ENCODE data around the gene C2CD4D. TPM values are rescaled to one million over a fixed set of nuclear protein-coding genes. Genes with fewer than 3 reads are reported as not detected.

Gene C2CD4D
- total RNA-seq, 1 experiment from 2014 or later = 0.23 TPM

DNA sequence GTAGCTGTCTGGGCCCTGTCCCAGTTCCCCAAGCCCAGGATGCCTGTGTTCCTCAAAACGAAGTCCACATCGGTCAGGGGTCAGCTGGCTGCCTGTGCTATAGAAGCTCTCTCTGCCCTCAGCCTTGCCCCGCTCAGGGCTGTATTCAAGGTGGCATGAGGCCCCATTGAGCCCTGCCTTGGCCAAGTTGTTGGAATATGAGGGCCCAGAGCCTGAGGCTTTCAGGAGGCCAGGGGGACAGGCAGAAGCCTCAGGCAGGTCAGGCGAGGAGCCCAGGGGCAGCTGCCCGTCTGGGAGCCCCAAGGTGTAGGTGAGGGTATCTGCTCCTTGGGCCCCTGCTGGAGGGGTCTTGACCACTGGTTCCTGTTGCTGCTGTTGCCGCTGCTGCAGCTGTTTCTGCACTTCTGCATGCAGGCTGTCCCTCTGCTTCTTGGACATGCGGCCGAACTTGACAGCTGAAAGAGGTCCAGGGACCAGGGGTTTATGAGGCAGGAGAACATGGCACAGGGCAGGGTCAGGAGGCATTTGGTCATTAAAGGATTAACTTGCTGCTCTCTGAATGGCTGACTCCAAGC, 24.6 kb downstream of the C2CD4D start:
- Histone ChIP-seq H3K4me3 (ENCODE audit: low read depth, low read length) (no peak overlapping the region), H3K36me3 (ENCODE audit: control insufficient read depth, insufficient read depth, low read length) (no peaks in the 10 kb centered on the region), H3K4me1 (no peaks in the 10 kb centered on the region), H3K27me3 (replicated peaks; ENCODE audit: control insufficient read depth, insufficient read depth, low read length) (no peaks in the 10 kb centered on the region; the same call in 1 of the 2 replicates), H3K9me3 (no peaks in the 10 kb centered on the region)
- BruUV-seq (replicated peaks) = no TSS peak
- Mint-ChIP-seq H3K36me3 (ENCODE audit: insufficient read depth, unreplicated experiment) (no peaks in the 10 kb centered on the region), H3K9me3 (ENCODE audit: unreplicated experiment) (no peaks in the 10 kb centered on the region), H3K27ac (ENCODE audit: unreplicated experiment) (no peak overlapping the region), H3K4me1 (ENCODE audit: low read depth, unreplicated experiment) (peaks cover 3% of the 10 kb centered on the region), H3K27me3 (ENCODE audit: insufficient read depth, unreplicated experiment) (peaks cover 5% of the 10 kb centered on the region), H3K4me3 (ENCODE audit: unreplicated experiment) (no peak overlapping the region)
- CTCF ChIA-PET = interaction anchor here (0.9 kb wide), 1 partner anchor 22 kb away, joined by 3 read pairs; no protein-coding TSS in a partner anchor
- no peak for DNase-seq
- POLR2A ChIA-PET = no interaction called here
- intact Hi-C loops (cut with micrococcal nuclease; ENCODE audit: unreplicated experiment) = no loop called here
- TF ChIP-seq, protein P1, sequence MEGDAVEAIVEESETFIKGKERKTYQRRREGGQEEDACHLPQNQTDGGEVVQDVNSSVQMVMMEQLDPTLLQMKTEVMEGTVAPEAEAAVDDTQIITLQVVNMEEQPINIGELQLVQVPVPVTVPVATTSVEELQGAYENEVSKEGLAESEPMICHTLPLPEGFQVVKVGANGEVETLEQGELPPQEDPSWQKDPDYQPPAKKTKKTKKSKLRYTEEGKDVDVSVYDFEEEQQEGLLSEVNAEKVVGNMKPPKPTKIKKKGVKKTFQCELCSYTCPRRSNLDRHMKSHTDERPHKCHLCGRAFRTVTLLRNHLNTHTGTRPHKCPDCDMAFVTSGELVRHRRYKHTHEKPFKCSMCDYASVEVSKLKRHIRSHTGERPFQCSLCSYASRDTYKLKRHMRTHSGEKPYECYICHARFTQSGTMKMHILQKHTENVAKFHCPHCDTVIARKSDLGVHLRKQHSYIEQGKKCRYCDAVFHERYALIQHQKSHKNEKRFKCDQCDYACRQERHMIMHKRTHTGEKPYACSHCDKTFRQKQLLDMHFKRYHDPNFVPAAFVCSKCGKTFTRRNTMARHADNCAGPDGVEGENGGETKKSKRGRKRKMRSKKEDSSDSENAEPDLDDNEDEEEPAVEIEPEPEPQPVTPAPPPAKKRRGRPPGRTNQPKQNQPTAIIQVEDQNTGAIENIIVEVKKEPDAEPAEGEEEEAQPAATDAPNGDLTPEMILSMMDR (IDR thresholded peaks at IDR 0.05; ENCODE audit: insufficient read depth in 1 of 2, low read depth in 1 of 2, low read length in 1 of 2, severe bottlenecking in 1 of 2, unreplicated experiment in 1 of 2) = no peak

DNA sequence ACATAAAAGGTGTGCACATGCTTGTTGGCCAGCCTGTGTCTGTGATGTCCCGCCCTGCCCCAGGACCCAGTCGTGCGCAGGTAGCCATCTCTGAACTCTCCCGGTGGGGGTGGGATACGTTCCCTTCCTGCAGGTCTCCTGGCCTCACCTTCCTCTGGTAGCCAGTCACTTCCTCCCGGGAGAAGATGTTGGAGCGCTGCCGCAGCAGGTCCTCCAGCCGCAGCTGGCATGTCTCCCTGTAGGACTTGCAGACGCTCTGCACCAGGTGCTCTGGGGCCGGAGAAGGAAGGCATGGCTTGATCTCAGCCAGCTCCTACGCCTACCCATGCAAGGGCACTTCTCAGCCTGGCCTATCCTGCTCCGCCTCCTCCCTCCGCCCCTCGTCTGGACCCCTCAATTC, 25.2 kb downstream of the C2CD4D start:
- no peak overlapping the region for H3K4me3 ChIP-seq (ENCODE audit: low read depth, low read length)
- no peaks in the 10 kb centered on the region for H3K4me1 ChIP-seq
- ChIA-PET CTCF (no interaction called here), POLR2A (no interaction called here)
- Mint-ChIP-seq H3K27me3 (ENCODE audit: insufficient read depth, unreplicated experiment) (peaks cover 5% of the 10 kb centered on the region), H3K9me3 (ENCODE audit: unreplicated experiment) (no peaks in the 10 kb centered on the region), H3K36me3 (ENCODE audit: insufficient read depth, unreplicated experiment) (no peaks in the 10 kb centered on the region), H3K27ac (ENCODE audit: unreplicated experiment) (no peak overlapping the region), H3K4me1 (ENCODE audit: low read depth, unreplicated experiment) (peaks cover 9% of the 10 kb centered on the region), H3K4me3 (ENCODE audit: unreplicated experiment) (no peak overlapping the region)
- H3K9me3 ChIP-seq = no peaks in the 10 kb centered on the region
- no peak for DNase-seq
- no peaks in the 10 kb centered on the region; the same call in 1 of the 2 replicates for H3K27me3 ChIP-seq (replicated peaks; ENCODE audit: control insufficient read depth, insufficient read depth, low read length)
- BruUV-seq (replicated peaks) = no TSS peak
- H3K36me3 ChIP-seq (ENCODE audit: control insufficient read depth, insufficient read depth, low read length) = no peaks in the 10 kb centered on the region
- TF ChIP-seq, protein P1 (IDR thresholded peaks at IDR 0.05; ENCODE audit: insufficient read depth in 1 of 2, low read depth in 1 of 2, low read length in 1 of 2, severe bottlenecking in 1 of 2, unreplicated experiment in 1 of 2) = no peak
- intact Hi-C loops (cut with micrococcal nuclease; ENCODE audit: unreplicated experiment) = no loop called here

DNA sequence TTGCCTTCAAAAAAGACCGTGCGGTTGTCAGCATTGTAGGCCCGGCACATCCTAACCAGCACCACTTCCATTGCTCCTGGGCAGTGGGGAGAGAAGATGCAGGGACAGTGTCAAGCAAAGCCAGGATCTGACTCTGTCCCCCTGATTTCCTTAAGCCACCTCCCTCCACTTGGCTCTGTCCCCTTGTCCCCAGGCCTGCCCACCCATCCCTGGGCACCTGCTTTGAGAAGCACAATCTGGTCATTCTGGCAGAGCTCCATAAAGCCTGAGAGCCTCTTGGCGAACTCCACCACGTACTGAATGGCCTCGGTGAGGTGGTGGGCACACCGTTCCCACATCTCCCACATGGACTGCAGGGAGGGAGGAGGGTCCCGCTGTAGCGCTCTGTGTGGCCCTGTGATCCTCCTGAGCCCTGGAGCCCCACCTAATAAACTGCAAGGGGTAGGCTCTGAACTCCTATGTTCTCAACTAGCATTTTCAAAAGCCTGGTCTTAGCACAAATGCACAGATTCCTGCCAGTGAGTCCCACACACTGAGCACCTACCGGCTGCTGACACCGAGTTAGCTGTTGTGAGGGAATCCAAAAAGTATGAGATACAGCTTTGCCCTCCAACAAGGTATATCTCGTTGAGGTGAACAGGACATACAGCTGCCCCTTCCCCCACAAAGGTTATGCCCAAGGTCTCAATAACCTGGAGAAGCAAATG, 26.2 kb downstream of the C2CD4D start:
- Histone ChIP-seq H3K4me3 (ENCODE audit: low read depth, low read length) (no peak overlapping the region), H3K27me3 (replicated peaks; ENCODE audit: control insufficient read depth, insufficient read depth, low read length) (no peaks in the 10 kb centered on the region; the same call in 1 of the 2 replicates), H3K4me1 (no peaks in the 10 kb centered on the region), H3K36me3 (ENCODE audit: control insufficient read depth, insufficient read depth, low read length) (no peaks in the 10 kb centered on the region), H3K9me3 (no peaks in the 10 kb centered on the region)
- intact Hi-C loops (cut with micrococcal nuclease; ENCODE audit: unreplicated experiment) = no loop called here
- Mint-ChIP-seq H3K4me3 (ENCODE audit: unreplicated experiment) (no peak overlapping the region), H3K36me3 (ENCODE audit: insufficient read depth, unreplicated experiment) (no peaks in the 10 kb centered on the region), H3K27me3 (ENCODE audit: insufficient read depth, unreplicated experiment) (peaks cover 5% of the 10 kb centered on the region), H3K9me3 (ENCODE audit: unreplicated experiment) (no peaks in the 10 kb centered on the region), H3K27ac (ENCODE audit: unreplicated experiment) (no peak overlapping the region), H3K4me1 (ENCODE audit: low read depth, unreplicated experiment) (peaks cover 10% of the 10 kb centered on the region)
- ChIA-PET POLR2A (no interaction called here), CTCF (no interaction called here)
- no peak for DNase-seq
- TF ChIP-seq, protein P1 (IDR thresholded peaks at IDR 0.05; ENCODE audit: insufficient read depth in 1 of 2, low read depth in 1 of 2, low read length in 1 of 2, severe bottlenecking in 1 of 2, unreplicated experiment in 1 of 2) = no peak
- no TSS peak for BruUV-seq (replicated peaks)
